ENCODE measurements around the gene NACAD.

The NACAD gene

DNA sequence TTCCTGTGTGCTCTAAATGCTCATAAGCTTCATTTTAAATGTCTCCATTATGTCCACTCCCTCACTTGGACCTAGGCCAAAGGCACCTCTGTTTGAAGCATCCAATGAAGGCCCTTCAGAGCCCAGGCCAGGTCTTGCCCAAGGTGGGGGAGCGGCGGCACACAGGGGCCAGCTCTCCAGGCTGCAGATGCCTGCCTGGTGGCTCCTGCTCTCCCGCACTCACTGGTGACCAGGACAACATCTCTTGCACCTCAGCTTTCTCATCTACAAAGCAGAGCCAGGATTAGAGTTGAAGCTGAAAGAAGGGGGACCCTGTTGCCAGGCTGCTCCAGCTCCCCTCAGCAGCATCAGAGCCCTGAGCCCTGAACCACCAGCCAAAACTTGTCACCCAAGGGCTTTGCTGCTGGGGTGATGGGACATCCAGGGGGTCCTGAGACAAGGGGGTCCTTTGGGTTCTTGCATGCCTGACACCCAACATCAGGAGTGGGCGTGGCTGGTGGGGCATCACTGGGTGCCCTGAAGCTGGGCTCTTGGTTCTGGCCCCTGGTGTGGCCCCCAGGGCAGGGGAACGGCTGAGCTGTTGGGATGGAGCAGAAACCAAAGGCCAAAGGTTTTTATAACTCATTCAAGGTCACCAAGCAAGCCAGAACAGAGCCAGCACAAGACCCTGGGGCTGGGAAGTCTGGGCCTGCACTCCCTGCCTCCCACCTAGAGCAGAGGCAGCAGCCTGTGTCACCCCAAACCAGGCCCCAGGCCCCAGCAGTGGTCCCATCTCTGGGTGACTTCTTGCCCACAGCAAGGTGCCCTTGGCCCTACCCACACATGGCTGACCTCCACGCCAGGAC, 1.2 kb downstream of the NACAD start:
- no peak for TF ChIP-seq SPI1 (IDR thresholded peaks at IDR 0.05; ENCODE audit: borderline replicate concordance, low read depth)
- TF ChIP-seq GABPA (IDR thresholded peaks at IDR 0.05; ENCODE audit: low read depth), result no peak
- TF ChIP-seq, protein P1, sequence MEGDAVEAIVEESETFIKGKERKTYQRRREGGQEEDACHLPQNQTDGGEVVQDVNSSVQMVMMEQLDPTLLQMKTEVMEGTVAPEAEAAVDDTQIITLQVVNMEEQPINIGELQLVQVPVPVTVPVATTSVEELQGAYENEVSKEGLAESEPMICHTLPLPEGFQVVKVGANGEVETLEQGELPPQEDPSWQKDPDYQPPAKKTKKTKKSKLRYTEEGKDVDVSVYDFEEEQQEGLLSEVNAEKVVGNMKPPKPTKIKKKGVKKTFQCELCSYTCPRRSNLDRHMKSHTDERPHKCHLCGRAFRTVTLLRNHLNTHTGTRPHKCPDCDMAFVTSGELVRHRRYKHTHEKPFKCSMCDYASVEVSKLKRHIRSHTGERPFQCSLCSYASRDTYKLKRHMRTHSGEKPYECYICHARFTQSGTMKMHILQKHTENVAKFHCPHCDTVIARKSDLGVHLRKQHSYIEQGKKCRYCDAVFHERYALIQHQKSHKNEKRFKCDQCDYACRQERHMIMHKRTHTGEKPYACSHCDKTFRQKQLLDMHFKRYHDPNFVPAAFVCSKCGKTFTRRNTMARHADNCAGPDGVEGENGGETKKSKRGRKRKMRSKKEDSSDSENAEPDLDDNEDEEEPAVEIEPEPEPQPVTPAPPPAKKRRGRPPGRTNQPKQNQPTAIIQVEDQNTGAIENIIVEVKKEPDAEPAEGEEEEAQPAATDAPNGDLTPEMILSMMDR (IDR thresholded peaks at IDR 0.05; ENCODE audit: insufficient read depth, low read length), result no peak
- TF ChIP-seq, protein P2, sequence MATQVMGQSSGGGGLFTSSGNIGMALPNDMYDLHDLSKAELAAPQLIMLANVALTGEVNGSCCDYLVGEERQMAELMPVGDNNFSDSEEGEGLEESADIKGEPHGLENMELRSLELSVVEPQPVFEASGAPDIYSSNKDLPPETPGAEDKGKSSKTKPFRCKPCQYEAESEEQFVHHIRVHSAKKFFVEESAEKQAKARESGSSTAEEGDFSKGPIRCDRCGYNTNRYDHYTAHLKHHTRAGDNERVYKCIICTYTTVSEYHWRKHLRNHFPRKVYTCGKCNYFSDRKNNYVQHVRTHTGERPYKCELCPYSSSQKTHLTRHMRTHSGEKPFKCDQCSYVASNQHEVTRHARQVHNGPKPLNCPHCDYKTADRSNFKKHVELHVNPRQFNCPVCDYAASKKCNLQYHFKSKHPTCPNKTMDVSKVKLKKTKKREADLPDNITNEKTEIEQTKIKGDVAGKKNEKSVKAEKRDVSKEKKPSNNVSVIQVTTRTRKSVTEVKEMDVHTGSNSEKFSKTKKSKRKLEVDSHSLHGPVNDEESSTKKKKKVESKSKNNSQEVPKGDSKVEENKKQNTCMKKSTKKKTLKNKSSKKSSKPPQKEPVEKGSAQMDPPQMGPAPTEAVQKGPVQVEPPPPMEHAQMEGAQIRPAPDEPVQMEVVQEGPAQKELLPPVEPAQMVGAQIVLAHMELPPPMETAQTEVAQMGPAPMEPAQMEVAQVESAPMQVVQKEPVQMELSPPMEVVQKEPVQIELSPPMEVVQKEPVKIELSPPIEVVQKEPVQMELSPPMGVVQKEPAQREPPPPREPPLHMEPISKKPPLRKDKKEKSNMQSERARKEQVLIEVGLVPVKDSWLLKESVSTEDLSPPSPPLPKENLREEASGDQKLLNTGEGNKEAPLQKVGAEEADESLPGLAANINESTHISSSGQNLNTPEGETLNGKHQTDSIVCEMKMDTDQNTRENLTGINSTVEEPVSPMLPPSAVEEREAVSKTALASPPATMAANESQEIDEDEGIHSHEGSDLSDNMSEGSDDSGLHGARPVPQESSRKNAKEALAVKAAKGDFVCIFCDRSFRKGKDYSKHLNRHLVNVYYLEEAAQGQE (IDR thresholded peaks at IDR 0.05; ENCODE audit: insufficient replicate concordance, low read depth), result no peak
- TF ChIP-seq POLR2AphosphoS5 (IDR thresholded peaks at IDR 0.05; ENCODE audit: low read depth), result no peak
- H3K27ac ChIP-seq (replicated peaks), result no peak overlapping the region
- peaks cover 10% of the 10 kb centered on the region for H3K27me3 ChIP-seq (ENCODE audit: insufficient read depth, poor library complexity, severe bottlenecking)
- no peak overlapping the region for H3K4me3 ChIP-seq (replicated peaks; ENCODE audit: insufficient read depth, low read length)
- DNase-seq (ENCODE audit: low read depth in 1 of 2, low spot score in 1 of 2), result no peak

DNA sequence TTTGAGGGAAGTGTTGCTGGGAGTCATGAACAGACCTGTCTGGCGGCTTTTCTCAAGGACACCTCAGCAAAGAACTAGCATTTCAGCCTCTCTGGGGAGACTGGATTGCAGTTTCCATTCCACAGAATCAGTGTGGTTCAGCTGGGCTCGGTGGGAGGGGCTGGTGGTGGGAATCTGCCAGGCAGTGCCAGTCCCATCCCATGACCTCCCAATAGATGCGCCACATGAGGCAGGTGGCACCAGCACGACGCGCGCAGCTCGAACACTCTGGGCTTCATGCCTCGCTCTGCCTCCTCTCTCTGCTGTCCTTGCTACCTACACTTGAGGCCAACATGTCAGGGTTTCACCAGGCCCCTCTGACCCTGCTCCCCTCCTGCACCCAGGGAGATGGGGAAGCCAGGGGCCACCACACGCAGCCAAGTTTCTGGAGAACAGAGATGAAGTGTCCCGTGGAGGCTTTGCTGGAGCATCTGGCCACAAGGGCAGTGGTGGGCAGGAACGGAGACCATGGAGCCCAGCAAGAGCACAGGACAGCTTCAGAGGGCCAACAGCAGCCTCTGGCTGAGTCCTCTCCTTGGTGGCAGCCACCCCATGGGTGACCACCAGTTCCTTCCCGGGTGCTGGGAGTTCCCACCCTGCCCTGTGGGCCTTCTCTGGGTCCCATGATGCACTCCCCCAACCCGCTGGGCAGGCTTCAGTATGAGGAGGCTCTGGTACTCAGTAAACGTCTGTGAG, 2.3 kb downstream of the NACAD start:
- Histone ChIP-seq H3K27ac (replicated peaks) (no peak overlapping the region), H3K27me3 (ENCODE audit: insufficient read depth, poor library complexity, severe bottlenecking) (peaks cover 10% of the 10 kb centered on the region), H3K4me3 (replicated peaks; ENCODE audit: insufficient read depth, low read length) (no peak overlapping the region)
- TF ChIP-seq POLR2AphosphoS5 (IDR thresholded peaks at IDR 0.05; ENCODE audit: low read depth) (no peak), SPI1 (IDR thresholded peaks at IDR 0.05; ENCODE audit: borderline replicate concordance, low read depth) (no peak), GABPA (IDR thresholded peaks at IDR 0.05; ENCODE audit: low read depth) (no peak)
- TF ChIP-seq, protein P1 (IDR thresholded peaks at IDR 0.05; ENCODE audit: insufficient read depth, low read length), result no peak
- TF ChIP-seq, protein P2 (IDR thresholded peaks at IDR 0.05; ENCODE audit: insufficient replicate concordance, low read depth), result no peak
- no peak for DNase-seq (ENCODE audit: low read depth in 1 of 2, low spot score in 1 of 2)

DNA sequence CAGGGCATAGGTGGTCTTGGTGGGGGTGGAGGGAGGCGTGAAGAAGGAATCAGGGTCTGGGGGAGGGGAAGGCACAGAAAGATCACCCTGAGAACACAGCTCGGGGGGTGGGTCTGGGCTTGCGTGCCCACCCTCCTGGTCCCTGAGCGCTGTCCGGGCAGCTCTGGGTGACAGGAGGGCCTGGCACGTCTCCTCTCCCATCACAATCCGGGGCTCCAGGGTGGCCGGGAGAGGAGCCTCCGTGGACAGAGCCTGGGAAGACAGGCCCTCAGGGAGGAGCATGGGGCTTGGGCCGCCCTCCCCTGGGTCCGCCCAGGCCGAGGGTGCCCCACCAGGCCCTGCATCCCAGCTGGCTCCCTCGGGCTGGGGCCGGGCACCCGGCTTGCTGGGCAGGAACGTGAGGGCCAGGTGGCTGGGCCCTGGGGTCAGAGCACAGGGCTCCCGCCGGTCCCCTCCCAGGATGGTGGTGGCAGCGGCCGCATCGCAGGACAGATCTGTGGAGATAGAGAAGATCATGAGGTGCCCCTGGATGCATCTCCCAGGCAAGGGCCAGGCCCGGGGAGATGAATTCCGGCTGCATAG, 3.1 kb downstream of the NACAD start:
- no peak for TF ChIP-seq SPI1 (IDR thresholded peaks at IDR 0.05; ENCODE audit: borderline replicate concordance, low read depth)
- no peak for TF ChIP-seq POLR2AphosphoS5 (IDR thresholded peaks at IDR 0.05; ENCODE audit: low read depth)
- TF ChIP-seq, protein P2 (IDR thresholded peaks at IDR 0.05; ENCODE audit: insufficient replicate concordance, low read depth), result no peak
- TF ChIP-seq GABPA (IDR thresholded peaks at IDR 0.05; ENCODE audit: low read depth), result no peak
- TF ChIP-seq, protein P1 (IDR thresholded peaks at IDR 0.05; ENCODE audit: insufficient read depth, low read length), result no peak
- Histone ChIP-seq H3K27ac (replicated peaks) (no peak overlapping the region), H3K27me3 (ENCODE audit: insufficient read depth, poor library complexity, severe bottlenecking) (peaks cover 10% of the 10 kb centered on the region), H3K4me3 (replicated peaks; ENCODE audit: insufficient read depth, low read length) (no peak overlapping the region)
- DNase-seq (ENCODE audit: low read depth in 1 of 2, low spot score in 1 of 2), result no peak
